GM12892 (cell line): ENCODE results near the gene KIF6.

Experiments
- POLR2A ChIP-seq: IDR thresholded peaks from 2 replicates; pipeline ENCODE4 v1.6.1; 2011; ENCODE audit warnings: low read depth, low read length, control low read depth
- POLR2AphosphoS5 ChIP-seq: IDR thresholded peaks from 2 replicates; pipeline ENCODE4 v1.6.1; 2011; ENCODE audit warnings: low read depth, low read length, control low read depth

DNA sequence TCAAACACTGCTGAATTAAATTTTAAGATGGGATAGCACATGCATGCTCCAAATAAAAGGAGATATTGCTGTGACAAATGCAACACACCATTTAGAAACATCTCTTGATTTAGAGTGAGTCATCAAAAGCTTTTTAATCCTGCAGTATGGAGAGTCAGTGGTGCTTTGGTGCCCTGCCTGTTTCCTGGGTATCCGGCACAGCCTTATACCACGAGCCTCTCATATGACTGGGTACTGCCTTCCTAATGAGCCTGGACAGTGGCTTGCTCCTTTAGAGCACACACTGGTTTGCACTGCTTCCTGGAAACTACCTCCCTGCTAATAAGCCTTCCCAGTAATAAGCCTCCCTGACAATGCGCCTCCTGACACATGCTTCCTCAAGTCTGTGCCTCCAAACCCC, 337.4 kb downstream of the KIF6 start:
- TF ChIP-seq POLR2A, result no peak
- TF ChIP-seq POLR2AphosphoS5, result no peak
